Naive thymus-derived CD4-positive, alpha-beta T cell (primary cell): ENCODE results near the gene AP1S3. TPM values are rescaled to one million over a fixed set of nuclear protein-coding genes. Genes with fewer than 3 reads are reported as not detected.
"Not testable (repeated sequence)": the region's sequence is repeated elsewhere in the genome, so short reads cannot be mapped to it uniquely, and the experiment has no call there.

Experiments
- ATAC-seq: fragments of 150-1000 bp; cut with Tn5 transposase; 2 replicates; pipeline ENCODE4 v1.10.0; 2021; ENCODE audit warnings: mild to moderate bottlenecking, moderate library complexity
- CTCF ChIA-PET: fragments of 350-600 bp; sonication (Branson Sonifier 250); formaldehyde crosslinking; loops from one replicate; lab custom pipeline; 2021; ENCODE audit warnings: antibody characterized with exemption; lab: Charles Lee
- POLR2A ChIA-PET: fragments of 350-600 bp; sonication (Branson Sonifier 250); formaldehyde crosslinking; loops from one replicate; lab custom pipeline; 2021; ENCODE audit warnings: antibody characterized with exemption, inconsistent platforms; lab: Charles Lee
- DNase-seq, 9 donors: peaks; one replicate each; pipeline versions ENCODE4 v3.0.0 to v3.0.0-alpha.2; 2020 to 2022; ENCODE audit warnings: mixed read lengths in 1 of 9
- H3K27ac ChIP-seq: one replicate; pipeline ENCODE4 v1.7.0; 2013; ENCODE audit warnings: mild to moderate bottlenecking, low read depth, low read length, moderate library complexity
- H3K27me3 ChIP-seq, 2 donors: one replicate each; pipeline ENCODE4 v1.7.0; 2013; ENCODE audit warnings: low read length in 2 of 2, mild to moderate bottlenecking in 2 of 2, moderate library complexity in 2 of 2; ENCODE audit not compliant: control insufficient read depth in 2 of 2, insufficient read depth in 2 of 2
- H3K36me3 ChIP-seq, 3 experiments: 1 replicate in 2 of 3; 2 replicates in 1 of 3; pipeline ENCODE4 v1.7.0; 2013; ENCODE audit warnings: low read length in 3 of 3, mild to moderate bottlenecking in 3 of 3, moderate library complexity in 1 of 3; ENCODE audit not compliant: insufficient read depth in 3 of 3, control insufficient read depth in 2 of 3
- H3K4me1 ChIP-seq, 2 donors: one replicate each; pipeline ENCODE4 v1.7.0; 2013; ENCODE audit warnings: low read length in 2 of 2, mild to moderate bottlenecking in 2 of 2, moderate library complexity in 1 of 2; ENCODE audit not compliant: control insufficient read depth in 2 of 2, insufficient read depth in 2 of 2
- H3K4me3 ChIP-seq: 2 replicates; pipeline ENCODE4 v1.7.0; 2013; ENCODE audit warnings: mild to moderate bottlenecking, low read length
- H3K9me3 ChIP-seq, 3 experiments: 1 replicate in 2 of 3; 2 replicates in 1 of 3; pipeline ENCODE4 v1.7.0; 2013; ENCODE audit warnings: low read length in 3 of 3; ENCODE audit not compliant: control insufficient read depth in 2 of 3
- H3K27ac Mint-ChIP-seq, 9 donors: one replicate each; pipeline ENCODE4 v1.8.0; 2020 to 2022; ENCODE audit warnings: mixed read lengths in 9 of 9, mild to moderate bottlenecking in 8 of 9, moderate library complexity in 5 of 9, inconsistent platforms in 2 of 9
- H3K27me3 Mint-ChIP-seq, 5 donors: one replicate each; pipeline ENCODE4 v1.8.0; 2021 to 2022; ENCODE audit warnings: mixed read lengths in 5 of 5, mild to moderate bottlenecking in 1 of 5
- H3K36me3 Mint-ChIP-seq, 5 donors: one replicate each; pipeline ENCODE4 v1.8.0; 2020 to 2022; ENCODE audit warnings: mixed read lengths in 5 of 5, mild to moderate bottlenecking in 3 of 5, inconsistent platforms in 1 of 5
- H3K4me1 Mint-ChIP-seq, 7 donors: one replicate each; pipeline ENCODE4 v1.8.0; 2020 to 2022; ENCODE audit warnings: mixed read lengths in 7 of 7, mild to moderate bottlenecking in 3 of 7, inconsistent platforms in 1 of 7
- H3K4me3 Mint-ChIP-seq, 10 donors: one replicate each; pipeline ENCODE4 v1.8.0; 2020 to 2022; ENCODE audit warnings: mild to moderate bottlenecking in 10 of 10, mixed read lengths in 10 of 10, moderate library complexity in 6 of 10, inconsistent platforms in 2 of 10
- H3K9me3 Mint-ChIP-seq, 11 donors: one replicate each; pipeline ENCODE4 v1.8.0; 2020 to 2022; ENCODE audit warnings: mixed read lengths in 11 of 11, mild to moderate bottlenecking in 4 of 11, inconsistent platforms in 1 of 11, moderate library complexity in 1 of 11
- intact Hi-C, 2 donors: fragments of 100-400 bp; cut with micrococcal nuclease; formaldehyde crosslinking; loops; one replicate each; pipeline ENCODE4 v1.15.1; 2023
- polyA plus RNA-seq, 2 donors: library from polyadenylated mRNA; unstranded; fragments of 300-500 nt; fragmentation: Illumina TruSeq; gene quantifications; one replicate each; pipeline ENCODE4 v1.2.3, GENCODE V29; 2021
- total RNA-seq, 6 experiments: library from RNA in 5 of 6; stranded (reverse) in 5 of 6; gene quantifications; 1 replicate in 5 of 6; 2 replicates in 1 of 6; pipeline ENCODE4 v1.2.3 and lab custom pipeline; 2021 to 2026

Gene AP1S3
- total and polyA plus RNA-seq, 7 experiments from 2014 or later: 0.53 to 8.2 (median 1.6) TPM

DNA sequence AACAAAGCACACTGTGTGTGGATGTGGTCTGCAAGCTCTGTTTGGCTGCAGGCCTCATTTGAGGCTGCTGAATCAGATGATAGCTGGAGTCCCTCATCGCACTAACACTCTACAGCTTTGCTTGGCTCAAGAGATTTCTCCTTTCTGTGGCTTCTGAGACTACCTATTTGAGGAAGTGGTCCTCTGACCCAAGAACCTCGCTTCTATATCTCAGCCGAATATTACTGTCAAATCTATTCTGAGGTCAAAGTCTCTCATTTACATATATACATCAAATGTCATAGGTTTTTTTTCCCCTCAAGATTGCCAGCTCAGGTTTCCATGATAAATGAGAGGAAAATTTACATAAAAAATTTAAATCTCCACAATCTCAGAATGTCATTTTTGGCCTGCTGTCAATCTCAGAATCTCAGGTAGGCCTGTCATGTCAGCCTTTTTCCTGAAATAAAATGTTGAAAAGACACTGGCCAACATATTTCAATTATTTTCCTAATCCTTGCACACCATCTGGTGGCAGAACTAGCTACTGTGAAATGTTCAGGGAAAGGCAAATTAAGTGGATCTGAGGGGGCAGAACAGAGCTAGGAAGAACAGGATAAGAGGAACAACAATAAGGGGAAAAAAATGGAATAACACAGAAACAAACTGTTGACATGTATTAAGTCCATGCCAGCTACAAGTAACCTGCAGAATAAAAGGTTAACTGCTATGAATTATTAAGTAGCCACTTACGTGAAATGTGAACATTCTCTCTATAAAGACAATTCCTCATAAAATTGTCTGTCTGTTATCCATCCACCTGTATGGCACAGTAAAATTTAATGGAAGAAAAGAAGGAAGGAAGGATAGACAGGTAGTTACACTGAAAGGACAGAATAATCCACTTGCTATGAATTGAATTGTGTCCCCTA lies 39.3 kb downstream of the AP1S3 start:
- intact Hi-C loops: loop anchor here in 1 of 2 donors (2.0 kb wide), 1 partner anchor 71 kb away; no protein-coding TSS in a partner anchor
- Histone ChIP-seq H3K4me1 (no peaks in the 10 kb centered on the region), H3K9me3 (no peaks in the 10 kb centered on the region), H3K27me3 (no peaks in the 10 kb centered on the region), H3K36me3 (no peaks in the 10 kb centered on the region), H3K4me3 (no peak overlapping the region), H3K27ac (no peak overlapping the region)
- DNase-seq: no peak
- Mint-ChIP-seq H3K4me3 (no peak overlapping the region), H3K4me1 (peaks cover 0 to 9% (median 0%) of the 10 kb centered on the region in 7 donors), H3K27ac (no peak overlapping the region), H3K36me3 (peaks cover 0 to 4% (median 0%) of the 10 kb centered on the region in 5 donors), H3K9me3 (peaks cover 0 to 4% (median 0%) of the 10 kb centered on the region in 11 donors), H3K27me3 (no peaks in the 10 kb centered on the region)
- POLR2A ChIA-PET: no interaction called here
- ATAC-seq: peak; percentile 37
- CTCF ChIA-PET: no interaction called here

GRCh38 chr2:223797037-223797436 lies 40.3 kb downstream of the AP1S3 start:
- H3K4me3 Mint-ChIP-seq: no peak overlapping the region
- POLR2A ChIA-PET: no interaction called here
- intact Hi-C loops: no loop called here
- Histone ChIP-seq H3K27me3 (no peaks in the 10 kb centered on the region), H3K27ac (no peak overlapping the region), H3K4me3 (no peak overlapping the region), H3K4me1 (no peaks in the 10 kb centered on the region), H3K9me3 (no peaks in the 10 kb centered on the region), H3K36me3 (no peaks in the 10 kb centered on the region)
- ATAC-seq: no peak
- no peak for DNase-seq
- peaks cover 0 to 6% (median 0%) of the 10 kb centered on the region in 11 donors for H3K9me3 Mint-ChIP-seq
- H3K4me1 Mint-ChIP-seq: peaks cover 0 to 9% (median 0%) of the 10 kb centered on the region in 7 donors
- peaks cover 0 to 4% (median 0%) of the 10 kb centered on the region in 5 donors for H3K36me3 Mint-ChIP-seq
- no peak overlapping the region for H3K27ac Mint-ChIP-seq
- CTCF ChIA-PET: no interaction called here
- H3K27me3 Mint-ChIP-seq: peaks cover 0 to 3% (median 0%) of the 10 kb centered on the region in 5 donors

GRCh38 chr2:223789423-223789822 lies 48.0 kb downstream of the AP1S3 start:
- no peak overlapping the region for H3K27ac ChIP-seq
- no peak for ATAC-seq
- no peak overlapping the region for H3K27ac Mint-ChIP-seq
- no peaks in the 10 kb centered on the region for H3K36me3 ChIP-seq
- H3K4me1 ChIP-seq: no peaks in the 10 kb centered on the region
- no peak overlapping the region for H3K4me3 ChIP-seq
- no peaks in the 10 kb centered on the region for H3K9me3 ChIP-seq
- no peak for DNase-seq
- H3K27me3 Mint-ChIP-seq: peaks cover 0 to 7% (median 0%) of the 10 kb centered on the region in 5 donors
- no peaks in the 10 kb centered on the region for H3K27me3 ChIP-seq
- peaks cover 0 to 5% (median 4%) of the 10 kb centered on the region in 5 donors for H3K36me3 Mint-ChIP-seq
- peaks cover 0 to 8% (median 2%) of the 10 kb centered on the region in 11 donors for H3K9me3 Mint-ChIP-seq
- ChIA-PET POLR2A (no interaction called here), CTCF (interaction anchor here (0.7 kb wide), 1 partner anchor 1376 kb away, joined by 6 read pairs; no protein-coding TSS in a partner anchor)
- H3K4me3 Mint-ChIP-seq: no peak overlapping the region
- H3K4me1 Mint-ChIP-seq: peaks cover 0 to 3% (median 0%) of the 10 kb centered on the region in 7 donors
- intact Hi-C loops: no loop called here

- intact Hi-C loops: no loop called here
- DNase-seq: no peak
- no peaks in the 10 kb centered on the region for H3K36me3 ChIP-seq
- Mint-ChIP-seq H3K36me3 (peaks cover 0 to 10% (median 4%) of the 10 kb centered on the region in 5 donors), H3K27ac (no peak overlapping the region), H3K4me1 (peaks cover 0 to 3% (median 0%) of the 10 kb centered on the region in 7 donors), H3K27me3 (peaks cover 0 to 7% (median 0%) of the 10 kb centered on the region in 5 donors), H3K9me3 (peaks cover 0 to 8% (median 2%) of the 10 kb centered on the region in 11 donors), H3K4me3 (no peak overlapping the region)
- H3K4me1 ChIP-seq: no peaks in the 10 kb centered on the region
- no peak overlapping the region for H3K4me3 ChIP-seq
- no peak for ATAC-seq
- no peaks in the 10 kb centered on the region for H3K27me3 ChIP-seq
- no peaks in the 10 kb centered on the region for H3K9me3 ChIP-seq
- H3K27ac ChIP-seq: no peak overlapping the region
- CTCF ChIA-PET: no interaction called here
- POLR2A ChIA-PET: no interaction called here
Measured at GRCh38 chr2:223788826-223789225, 48.6 kb downstream of the AP1S3 start.

DNA sequence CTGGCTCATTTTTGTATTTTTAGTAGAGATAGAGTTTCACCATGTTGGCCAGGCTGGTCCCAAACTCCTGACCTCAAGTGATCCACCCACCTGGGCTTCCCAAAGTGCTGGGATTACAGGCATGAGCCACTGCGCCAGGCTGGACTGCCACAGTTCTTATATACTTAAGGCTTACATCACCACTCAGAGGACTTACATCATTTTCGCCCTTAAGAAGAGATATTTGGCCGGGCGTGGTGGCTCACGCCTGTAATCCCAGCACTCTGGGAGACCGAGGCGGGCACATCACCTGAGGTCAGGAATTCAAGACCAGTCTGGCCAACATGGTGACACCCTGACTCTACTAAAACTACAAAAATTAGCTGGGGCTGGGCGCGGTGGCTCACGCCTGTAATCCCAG lies 49.3 kb downstream of the AP1S3 start:
- H3K27ac Mint-ChIP-seq, H3K4me3 ChIP-seq, H3K27me3 Mint-ChIP-seq, H3K27me3 ChIP-seq, H3K4me1 Mint-ChIP-seq, H3K36me3 Mint-ChIP-seq, CTCF ChIA-PET, H3K27ac ChIP-seq, DNase-seq, H3K9me3 ChIP-seq, H3K4me3 Mint-ChIP-seq, ATAC-seq, POLR2A ChIA-PET, H3K36me3 ChIP-seq, H3K4me1 ChIP-seq, H3K9me3 Mint-ChIP-seq, intact Hi-C loops: not testable (repeated sequence)

DNA sequence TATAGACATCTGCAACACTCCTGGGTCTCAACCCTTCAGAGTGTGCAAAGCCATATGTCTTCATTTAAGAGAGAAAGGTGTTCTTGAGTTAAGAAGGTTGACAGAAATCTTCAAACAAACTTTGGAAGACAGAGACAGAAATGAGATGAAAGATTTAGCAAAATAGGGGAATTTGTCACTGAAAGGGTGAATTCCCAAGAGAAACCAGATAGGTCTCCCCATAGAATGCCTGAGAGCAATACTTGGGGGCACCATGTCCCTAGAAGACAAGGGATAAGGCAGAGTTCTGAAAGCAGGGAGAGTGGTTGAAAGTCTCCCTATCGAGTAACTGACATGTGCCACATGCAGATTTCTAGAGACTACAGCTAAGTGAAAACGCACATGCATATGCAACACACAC lies 50.0 kb downstream of the AP1S3 start:
- H3K4me1 Mint-ChIP-seq: peaks cover 0 to 4% (median 0%) of the 10 kb centered on the region in 7 donors
- Histone ChIP-seq H3K4me3 (no peak overlapping the region), H3K27ac (no peak overlapping the region), H3K4me1 (no peaks in the 10 kb centered on the region), H3K27me3 (no peaks in the 10 kb centered on the region), H3K9me3 (no peaks in the 10 kb centered on the region), H3K36me3 (no peaks in the 10 kb centered on the region)
- intact Hi-C loops: no loop called here
- ChIA-PET CTCF (no interaction called here), POLR2A (no interaction called here)
- no peak for DNase-seq
- H3K9me3 Mint-ChIP-seq: peaks cover 0 to 5% (median 0%) of the 10 kb centered on the region in 11 donors
- no peak overlapping the region for H3K27ac Mint-ChIP-seq
- peaks cover 0 to 5% (median 0%) of the 10 kb centered on the region in 5 donors for H3K27me3 Mint-ChIP-seq
- peaks cover 1 to 10% (median 4%) of the 10 kb centered on the region in 5 donors for H3K36me3 Mint-ChIP-seq
- ATAC-seq: no peak
- no peak overlapping the region for H3K4me3 Mint-ChIP-seq
